ENCODE measurements around the gene VPS13D. TPM values are rescaled to one million over a fixed set of nuclear protein-coding genes. Genes with fewer than 3 reads are reported as not detected.

The VPS13D gene
- total RNA-seq, 1 experiment from 2014 or later: 33.1 TPM

- no TSS peak for BruUV-seq (replicated peaks)
- Histone ChIP-seq H3K4me1 (ENCODE audit: control insufficient read depth, insufficient read depth, low read length) (peaks cover 7% of the 10 kb centered on the region; the same call in 1 of the 2 replicates), H3K4me3 (ENCODE audit: low read depth in 2 of 2, low read length in 2 of 2) (no peak overlapping the region), H3K27me3 (ENCODE audit: control insufficient read depth, insufficient read depth, low read length) (no peaks in the 10 kb centered on the region), H3K36me3 (ENCODE audit: control insufficient read depth, insufficient read depth, low read length) (no peaks in the 10 kb centered on the region; the same call in 1 of the 2 replicates), H3K9me3 (ENCODE audit: control insufficient read depth, insufficient read depth, low read depth, low read length) (peaks cover 17% of the 10 kb centered on the region; the same call in 1 of the 2 replicates), H3K27ac (ENCODE audit: low read length) (peak overlapping the region; percentile 72)
- no peak for TF ChIP-seq REST (IDR thresholded peaks at IDR 0.05; ENCODE audit: insufficient read depth in 1 of 2, low read depth in 2 of 2, low read length in 1 of 2)
- TF ChIP-seq TCF7L2 (IDR thresholded peaks at IDR 0.05; ENCODE audit: low read depth, low read length): no peak
- no peak for TF ChIP-seq POLR2AphosphoS5 (IDR thresholded peaks at IDR 0.05; ENCODE audit: low read depth, low read length)
- no peak for TF ChIP-seq CTCF (IDR thresholded peaks at IDR 0.05)
- no peak for TF ChIP-seq SIN3A (IDR thresholded peaks at IDR 0.05; ENCODE audit: borderline replicate concordance, insufficient read depth, low read depth, low read length)
- in situ Hi-C loops (cut with HindIII; ENCODE audit: low pct_unique_long_range_greater_than_20kb, low sequenced_read_pairs) (no loop called here), intact Hi-C loops (cut with micrococcal nuclease; ENCODE audit: unreplicated experiment) (no loop called here)
- no peak for DNase-seq (ENCODE audit: low read depth, low spot score)
- POLR2A ChIA-PET: no interaction called here
- ATAC-seq: no peak
- CTCF ChIA-PET: interaction anchor here (0.5 kb wide), 1 partner anchor 216 kb away, joined by 6 read pairs; no protein-coding TSS in a partner anchor
These were observed 178.2 kb downstream of the VPS13D start for GRCh38 chr1:12407962-12408454.

GRCh38 chr1:12408662-12409061 lies 178.8 kb downstream of the VPS13D start:
- no peaks in the 10 kb centered on the region; the same call in 1 of the 2 replicates for H3K36me3 ChIP-seq (ENCODE audit: control insufficient read depth, insufficient read depth, low read length)
- H3K4me3 ChIP-seq (ENCODE audit: low read depth in 2 of 2, low read length in 2 of 2): no peak overlapping the region
- in situ Hi-C loops (cut with HindIII; ENCODE audit: low pct_unique_long_range_greater_than_20kb, low sequenced_read_pairs) (no loop called here), intact Hi-C loops (cut with micrococcal nuclease; ENCODE audit: unreplicated experiment) (no loop called here)
- no TSS peak for BruUV-seq (replicated peaks)
- DNase-seq (ENCODE audit: low read depth, low spot score) (no peak), ATAC-seq (no peak)
- H3K4me1 ChIP-seq (ENCODE audit: control insufficient read depth, insufficient read depth, low read length): peaks cover 7% of the 10 kb centered on the region; the same call in 1 of the 2 replicates
- peak overlapping the region; percentile 48; the same call in 1 of the 2 replicates for H3K27ac ChIP-seq (ENCODE audit: low read length)
- ChIA-PET CTCF (interaction anchor here (0.9 kb wide), 1 partner anchor 10 kb away, joined by 6 read pairs; no protein-coding TSS in a partner anchor), POLR2A (no interaction called here)
- H3K27me3 ChIP-seq (ENCODE audit: control insufficient read depth, insufficient read depth, low read length): no peaks in the 10 kb centered on the region
- H3K9me3 ChIP-seq (ENCODE audit: control insufficient read depth, insufficient read depth, low read depth, low read length): peaks cover 17% of the 10 kb centered on the region; the same call in 1 of the 2 replicates
- TF ChIP-seq SIN3A (IDR thresholded peaks at IDR 0.05; ENCODE audit: borderline replicate concordance, insufficient read depth, low read depth, low read length) (no peak), REST (IDR thresholded peaks at IDR 0.05; ENCODE audit: insufficient read depth in 1 of 2, low read depth in 2 of 2, low read length in 1 of 2) (no peak), POLR2AphosphoS5 (IDR thresholded peaks at IDR 0.05; ENCODE audit: low read depth, low read length) (no peak)

Data from Panc1 (cell line).